Thymus (tissue), 11 donors: ENCODE results near the gene ZNFX1. TPM values are rescaled to one million over a fixed set of nuclear protein-coding genes. Genes with fewer than 3 reads are reported as not detected.

Experiments
- DNase-seq, 9 donors: peaks; one replicate each; pipeline ENCODE4 v3.0.0-alpha.2; 2013; ENCODE audit warnings: low spot score in 9 of 9, low read depth in 6 of 9, missing footprints in 1 of 9
- H3K27ac ChIP-seq, 2 donors: one replicate each; pipeline ENCODE4 v1.5.1; 2013; ENCODE audit warnings: control low read depth in 1 of 2, low read depth in 1 of 2, low read length in 1 of 2, mild to moderate bottlenecking in 1 of 2, moderate library complexity in 1 of 2
- H3K27me3 ChIP-seq, 2 donors: one replicate each; pipeline ENCODE4 v1.5.1; 2013; ENCODE audit warnings: low read length in 1 of 2; ENCODE audit not compliant: control insufficient read depth in 2 of 2, insufficient read depth in 1 of 2
- H3K36me3 ChIP-seq, 2 donors: one replicate each; pipeline ENCODE4 v1.5.1; 2013; ENCODE audit warnings: low read length in 1 of 2, mild to moderate bottlenecking in 1 of 2, moderate library complexity in 1 of 2; ENCODE audit not compliant: control insufficient read depth in 2 of 2, insufficient read depth in 2 of 2
- H3K4me1 ChIP-seq, 2 donors: one replicate each; pipeline ENCODE4 v1.5.1; 2013; ENCODE audit warnings: low read length in 2 of 2; ENCODE audit not compliant: control insufficient read depth in 2 of 2, insufficient read depth in 2 of 2
- H3K4me3 ChIP-seq, 2 donors: one replicate each; pipeline ENCODE4 v1.5.1; 2013; ENCODE audit warnings: low read length in 2 of 2, control low read depth in 1 of 2, mild to moderate bottlenecking in 1 of 2
- H3K9me3 ChIP-seq, 2 donors: one replicate each; pipeline ENCODE4 v1.5.1; 2013; ENCODE audit warnings: low read length in 1 of 2, mild to moderate bottlenecking in 1 of 2; ENCODE audit not compliant: control insufficient read depth in 2 of 2, insufficient read depth in 1 of 2
- WGBS: extraction: QIAGEN DNeasy Blood & Tissue Kit; methylation state at CpG from one replicate; pipeline ENCODE4 v1.1.7; 2013; 5-methylcytosine and 5-hydroxymethylcytosine counted together
- polyA plus RNA-seq: library from polyadenylated mRNA; stranded (reverse); fragments of 200-250 nt; gene quantifications from one replicate; pipeline ENCODE4 v1.2.3, GENCODE V29; 2013
- total RNA-seq: library from RNA; stranded (reverse); fragments of 120-200 nt; gene quantifications from one replicate; pipeline ENCODE4 v1.2.4, GENCODE V29; 2013
- donor health status: healthy.

The ZNFX1 gene
- total and polyA plus RNA-seq, 2 donors: 9.4 to 16.5 TPM

DNA sequence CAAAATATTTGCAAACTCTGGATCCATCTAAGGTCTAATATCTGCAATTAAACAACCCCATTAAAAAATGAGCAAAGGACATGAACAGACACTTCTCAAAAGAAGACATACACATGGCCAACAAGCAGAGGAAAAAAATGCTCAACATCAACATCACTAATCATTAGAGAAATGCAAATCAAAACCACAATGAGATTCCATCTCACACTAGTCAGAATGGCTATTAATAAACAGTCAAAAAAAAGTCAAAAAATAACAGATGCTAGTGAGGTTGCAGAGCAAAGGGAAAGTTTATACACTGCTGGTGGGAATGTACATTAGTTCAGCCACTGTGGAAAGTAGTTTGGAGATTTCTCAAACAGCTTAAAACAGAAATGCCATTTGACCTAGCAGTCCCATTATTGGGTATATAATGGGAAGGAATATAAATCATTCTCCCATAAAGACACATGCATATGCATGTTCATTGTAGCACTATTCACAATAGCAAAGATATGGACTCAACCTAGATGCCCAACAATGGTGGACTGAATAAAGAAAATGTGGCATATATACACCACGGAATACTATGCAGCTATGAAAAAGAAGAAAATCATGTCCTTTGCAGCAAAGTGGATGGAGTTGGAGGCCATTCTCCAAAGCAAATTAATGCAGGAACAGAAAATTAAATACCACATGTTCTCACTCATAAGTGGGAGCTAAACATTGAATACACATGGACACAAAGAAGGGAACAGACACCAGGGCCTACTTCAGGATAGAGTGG, 9.1 kb downstream of the ZNFX1 start:
- Histone ChIP-seq H3K4me3 (no peak overlapping the region), H3K27me3 (no peaks in the 10 kb centered on the region), H3K4me1 (peaks cover 0 to 2% of the 10 kb centered on the region in 2 donors), H3K9me3 (no peaks in the 10 kb centered on the region), H3K27ac (no peak overlapping the region), H3K36me3 (peaks cover 41 to 71% of the 10 kb centered on the region in 2 donors)
- no peak for DNase-seq
- 100% methylated on average over 1 of the region's 1 CpG for WGBS

DNA sequence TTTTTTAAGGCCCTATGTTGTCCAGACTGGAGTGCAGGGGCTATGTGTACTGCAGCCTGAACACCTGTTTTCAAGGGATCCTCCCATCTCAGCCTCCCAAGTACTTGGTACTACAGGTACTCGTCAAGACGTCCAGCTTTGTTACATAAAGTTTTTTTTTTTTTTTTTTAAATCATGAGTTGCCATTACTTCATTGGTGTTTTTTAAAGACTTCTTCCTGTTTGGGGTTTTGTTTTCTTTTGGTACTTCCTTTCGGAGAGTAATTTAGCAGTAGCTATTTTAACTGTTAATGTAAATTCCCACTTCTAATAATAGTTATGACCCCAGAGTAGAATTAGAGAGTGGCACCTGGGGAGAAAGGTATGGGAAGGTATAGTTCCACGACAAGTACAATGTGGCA, 10.5 kb downstream of the ZNFX1 start:
- Histone ChIP-seq H3K36me3 (peaks cover 51 to 71% of the 10 kb centered on the region in 2 donors), H3K27ac (no peak overlapping the region), H3K27me3 (no peaks in the 10 kb centered on the region), H3K4me1 (peaks cover 0 to 2% of the 10 kb centered on the region in 2 donors), H3K4me3 (no peak overlapping the region), H3K9me3 (no peaks in the 10 kb centered on the region)
- WGBS: 79% methylated on average over 4 of the region's 4 CpGs
- DNase-seq: no peak

DNA sequence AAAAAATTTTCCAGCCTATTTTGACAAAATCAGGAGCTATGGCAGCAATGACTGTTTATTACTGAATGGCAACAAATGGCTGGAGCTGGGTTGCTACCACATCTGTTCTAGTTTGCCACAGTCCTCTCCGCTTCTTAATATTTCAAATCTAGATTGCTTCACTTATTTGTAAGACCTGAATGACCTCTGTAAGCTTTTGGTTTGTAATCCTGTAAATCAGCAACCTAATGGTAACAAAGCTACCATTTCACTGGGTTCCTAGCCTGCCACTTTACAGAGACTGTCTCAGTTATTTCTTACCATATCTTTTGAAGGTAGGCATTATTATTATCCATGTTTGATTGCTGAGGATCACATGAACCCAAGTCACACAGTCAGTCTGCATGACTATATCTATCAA, 15.4 kb downstream of the ZNFX1 start:
- no peak for DNase-seq
- 48% methylated on average over 1 of the region's 1 CpG for WGBS
- peaks cover 47 to 68% of the 10 kb centered on the region in 2 donors for H3K36me3 ChIP-seq

DNA sequence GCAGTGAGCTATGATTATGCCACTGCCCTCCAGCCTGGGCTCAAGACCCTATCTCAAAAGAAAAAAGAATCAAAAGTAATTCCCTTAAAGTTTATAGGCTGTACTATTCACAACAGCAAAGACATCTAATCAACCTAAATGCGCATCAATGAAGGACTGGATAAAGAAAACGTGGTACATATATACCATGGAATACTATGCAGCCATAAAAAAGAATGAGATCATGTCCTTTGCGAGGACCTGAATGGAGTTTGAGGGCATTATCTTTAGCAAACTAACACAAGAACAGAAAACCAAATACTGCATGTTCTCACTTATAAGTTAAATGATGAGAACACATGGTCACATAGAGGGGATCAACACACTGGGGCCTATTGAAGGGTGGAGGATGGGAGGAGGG, 16.7 kb downstream of the ZNFX1 start:
- H3K4me1 ChIP-seq: no peaks in the 10 kb centered on the region
- no peak for DNase-seq
- H3K9me3 ChIP-seq: no peaks in the 10 kb centered on the region
- H3K36me3 ChIP-seq: peaks cover 60 to 80% of the 10 kb centered on the region in 2 donors
- no peak overlapping the region for H3K4me3 ChIP-seq
- over 99% methylated on average over 3 of the region's 3 CpGs for WGBS
- no peak overlapping the region for H3K27ac ChIP-seq
- H3K27me3 ChIP-seq: no peaks in the 10 kb centered on the region

More for the DNA sequence above, 15.4 kb downstream of the ZNFX1 start:
- no peaks in the 10 kb centered on the region for H3K27me3 ChIP-seq
- H3K4me1 ChIP-seq: no peaks in the 10 kb centered on the region
- no peak overlapping the region for H3K4me3 ChIP-seq
- H3K27ac ChIP-seq: no peak overlapping the region
- H3K9me3 ChIP-seq: no peaks in the 10 kb centered on the region

DNA sequence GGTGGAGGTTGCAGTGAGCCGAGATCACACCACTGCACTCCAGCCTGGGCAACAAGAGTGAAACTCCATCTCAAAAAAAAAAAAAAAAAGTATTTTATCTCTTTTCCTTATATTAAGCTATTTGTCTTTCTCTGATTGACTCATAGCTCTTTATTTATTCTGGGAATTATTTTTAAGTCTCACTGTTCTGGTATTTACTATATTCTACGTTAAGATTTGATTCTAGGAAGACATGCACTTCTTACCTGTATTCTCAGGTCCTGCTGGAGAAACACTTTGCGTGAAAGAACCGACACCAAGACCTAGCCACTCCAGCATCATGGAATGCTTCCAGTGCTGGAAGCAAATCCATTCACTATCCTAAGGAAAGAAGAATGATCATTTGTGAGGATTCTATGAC, 17.6 kb downstream of the ZNFX1 start:
- no peak for DNase-seq
- H3K27ac ChIP-seq: no peak overlapping the region
- H3K4me1 ChIP-seq: no peaks in the 10 kb centered on the region
- H3K4me3 ChIP-seq: no peak overlapping the region
- peaks cover 70 to 82% of the 10 kb centered on the region in 2 donors for H3K36me3 ChIP-seq
- no peaks in the 10 kb centered on the region for H3K27me3 ChIP-seq
- H3K9me3 ChIP-seq: no peaks in the 10 kb centered on the region
- WGBS: over 99% methylated on average over 4 of the region's 4 CpGs

DNA sequence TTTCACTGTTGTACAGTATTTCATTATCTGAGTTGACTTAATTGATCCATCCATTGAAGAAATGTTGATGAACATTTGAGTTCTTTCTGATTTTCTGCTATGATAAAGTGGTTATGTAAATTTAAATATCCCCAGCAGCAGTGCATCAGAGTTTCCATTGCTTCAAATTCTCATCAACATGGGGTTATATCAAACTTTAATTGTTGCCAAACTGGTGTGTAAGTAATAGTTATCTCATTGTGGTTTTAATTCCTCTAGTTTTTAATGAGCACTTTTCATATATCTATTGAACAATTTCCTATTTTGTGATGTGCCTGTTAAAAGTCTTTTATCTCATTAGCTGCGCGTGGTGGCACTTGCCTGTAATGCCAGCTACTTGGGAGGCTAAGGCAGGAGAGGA, 18.1 kb downstream of the ZNFX1 start:
- DNase-seq: no peak
- no peak overlapping the region for H3K27ac ChIP-seq
- H3K4me3 ChIP-seq: no peak overlapping the region
- peaks cover 68 to 79% of the 10 kb centered on the region in 2 donors for H3K36me3 ChIP-seq
- H3K27me3 ChIP-seq: no peaks in the 10 kb centered on the region
- no peaks in the 10 kb centered on the region for H3K4me1 ChIP-seq
- WGBS: 98% methylated on average over 2 of the region's 2 CpGs
- H3K9me3 ChIP-seq: no peaks in the 10 kb centered on the region

DNA sequence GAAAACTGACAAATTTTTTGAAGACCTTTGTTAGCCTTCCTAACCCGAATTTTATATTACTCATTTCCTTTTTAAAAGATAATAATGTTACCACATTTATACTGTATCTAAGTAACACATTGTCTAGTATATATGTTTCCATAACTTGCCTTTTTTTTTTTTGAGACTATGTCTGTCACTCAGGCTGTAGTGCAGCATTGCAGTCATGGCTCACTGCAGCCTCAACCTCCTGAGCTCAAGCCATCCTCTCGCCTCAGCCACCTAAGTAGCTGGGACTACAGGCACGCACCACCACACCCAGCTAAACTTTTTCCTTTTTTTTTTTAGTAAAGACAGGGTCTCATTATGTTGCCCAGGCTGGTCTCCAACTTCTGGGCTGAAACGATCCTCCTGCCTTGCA, 18.6 kb downstream of the ZNFX1 start:
- H3K27ac ChIP-seq: no peak overlapping the region
- no peaks in the 10 kb centered on the region for H3K27me3 ChIP-seq
- no peak overlapping the region for H3K4me3 ChIP-seq
- no peak for DNase-seq
- WGBS: 72% methylated on average over 4 of the region's 4 CpGs
- H3K36me3 ChIP-seq: peaks cover 67 to 79% of the 10 kb centered on the region in 2 donors
- H3K9me3 ChIP-seq: no peaks in the 10 kb centered on the region
- no peaks in the 10 kb centered on the region for H3K4me1 ChIP-seq

DNA sequence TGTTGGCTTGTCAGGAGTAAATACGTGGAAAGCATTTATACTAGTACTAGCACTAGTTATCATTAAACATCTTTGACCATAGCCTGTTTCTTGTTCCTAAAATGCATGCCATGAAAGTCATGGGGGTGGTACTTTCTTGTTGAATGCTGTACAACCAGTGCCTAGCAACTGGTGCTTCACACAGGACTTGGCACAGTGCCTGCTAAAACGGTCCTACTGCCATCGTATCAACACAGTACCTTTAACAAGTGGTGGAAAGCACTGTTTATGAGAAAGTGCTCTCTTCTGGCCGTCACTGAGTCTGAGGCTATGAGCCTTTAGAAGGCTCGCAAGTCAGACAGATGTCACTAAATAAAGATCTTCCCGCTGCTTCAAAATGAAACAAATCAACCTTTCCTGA, 21.6 kb downstream of the ZNFX1 start:
- Histone ChIP-seq H3K27ac (no peak overlapping the region), H3K4me1 (no peaks in the 10 kb centered on the region), H3K4me3 (no peak overlapping the region), H3K27me3 (no peaks in the 10 kb centered on the region), H3K36me3 (peaks cover 69 to 79% of the 10 kb centered on the region in 2 donors), H3K9me3 (no peaks in the 10 kb centered on the region)
- WGBS: 96% methylated on average over 6 of the region's 6 CpGs
- DNase-seq: no peak

DNA sequence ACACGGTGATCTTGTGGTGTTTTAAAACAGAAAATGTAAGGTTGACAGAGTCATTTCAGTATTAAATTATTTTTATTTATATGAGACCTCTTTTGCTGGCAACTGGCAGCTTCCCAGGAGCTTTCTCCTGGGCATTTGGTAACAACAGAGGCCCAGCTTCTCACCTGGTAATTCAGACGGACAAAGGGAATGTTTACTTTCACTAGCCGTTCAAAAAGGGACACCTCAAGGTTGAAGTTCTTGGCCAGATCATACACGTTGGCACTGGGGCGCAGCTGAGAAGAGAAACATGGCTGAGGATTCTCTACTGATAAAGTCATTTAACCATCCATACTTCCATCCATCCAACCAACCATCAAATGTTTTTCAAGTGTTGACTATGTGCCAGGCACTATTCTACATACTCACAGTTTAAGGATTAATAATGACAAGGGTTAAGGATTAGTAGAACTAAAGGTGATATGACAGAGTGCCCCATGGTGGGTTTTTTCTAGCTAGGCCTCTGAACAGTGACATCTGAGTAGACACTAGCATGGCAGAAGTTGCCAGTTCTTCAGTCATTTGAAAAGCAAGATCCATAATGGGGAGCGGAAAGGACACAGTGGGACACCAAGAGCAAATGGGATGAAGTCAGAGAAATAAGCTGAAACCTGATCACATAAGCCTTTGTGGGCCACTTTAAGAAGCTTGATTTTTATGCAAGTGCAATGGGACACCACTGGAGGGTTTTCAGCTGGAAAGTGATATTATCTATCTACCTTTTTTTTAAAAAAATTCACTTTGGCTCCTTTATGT, 25.1 kb downstream of the ZNFX1 start:
- no peaks in the 10 kb centered on the region for H3K9me3 ChIP-seq
- H3K27ac ChIP-seq: no peak overlapping the region
- no peaks in the 10 kb centered on the region for H3K27me3 ChIP-seq
- H3K4me3 ChIP-seq: no peak overlapping the region
- H3K36me3 ChIP-seq: peaks cover 82 to 85% of the 10 kb centered on the region in 2 donors
- no peak for DNase-seq
- H3K4me1 ChIP-seq: no peaks in the 10 kb centered on the region
- 98% methylated on average over 6 of the region's 6 CpGs for WGBS
